Keratinocyte (primary cell): ENCODE measurements around the gene BMPR1B. TPM values are rescaled to one million over a fixed set of nuclear protein-coding genes. Genes with fewer than 3 reads are reported as not detected.
A peak's percentile ranks its signal among the peaks of the same experiment; 100 is the strongest.

Experiments used
- DNase-seq: peaks from one replicate; pipeline ENCODE4 v3.0.0-alpha.2; 2011; ENCODE audit warnings: low read depth, missing footprints, low spot score
- FAIRE-seq: peaks from 2 replicates; lab custom pipeline; 2011; peaks lifted over from hg19 to GRCh38; lab: Jason Lieb, UNC
- H2AFZ ChIP-seq: 2 replicates; pipeline ENCODE4 v1.6.0; 2012; ENCODE audit warnings: low read length, control low read depth, inconsistent platforms; ENCODE audit not compliant: control insufficient read depth
- H3K27ac ChIP-seq: 2 replicates; pipeline ENCODE4 v1.5.1; 2011; ENCODE audit warnings: low read length; ENCODE audit not compliant: control insufficient read depth, insufficient read depth
- H3K27me3 ChIP-seq: 3 replicates; pipeline ENCODE4 v1.6.0; 2011; ENCODE audit warnings: low read length; ENCODE audit not compliant: control insufficient read depth, insufficient read depth; ENCODE audit errors: extremely low read depth
- H3K36me3 ChIP-seq, 2 experiments: 2 replicates in 1 of 2; 3 replicates in 1 of 2; pipeline ENCODE4 v1.5.1; 2011; ENCODE audit warnings: low read length in 2 of 2, mild to moderate bottlenecking in 1 of 2; ENCODE audit not compliant: control insufficient read depth in 2 of 2, insufficient read depth in 2 of 2; ENCODE audit errors: extremely low read depth in 1 of 2
- H3K4me1 ChIP-seq: 3 replicates; pipeline ENCODE4 v1.5.1; 2011; ENCODE audit warnings: low read length; ENCODE audit not compliant: control insufficient read depth, insufficient read depth; ENCODE audit errors: extremely low read depth
- H3K4me2 ChIP-seq: 3 replicates; pipeline ENCODE4 v1.6.0; 2011; ENCODE audit warnings: low read depth, low read length; ENCODE audit not compliant: control insufficient read depth, insufficient read depth; ENCODE audit errors: extremely low read depth
- H3K4me3 ChIP-seq, 3 experiments: fragments of 200-600 bp in 1 of 3; sonication (generic) in 1 of 3; 2 replicates in 2 of 3; 3 replicates in 1 of 3; pipeline ENCODE4 v1.5.1; 2011 to 2016; ENCODE audit warnings: low read length in 3 of 3, mild to moderate bottlenecking in 3 of 3, control low read depth in 2 of 3, inconsistent platforms in 1 of 3, low read depth in 1 of 3, mixed read lengths in 1 of 3, mixed run types in 1 of 3, moderate library complexity in 1 of 3; ENCODE audit not compliant: control insufficient read depth in 2 of 3, insufficient read depth in 2 of 3; ENCODE audit errors: extremely low read depth in 1 of 3
- H3K79me2 ChIP-seq: 2 replicates; pipeline ENCODE4 v1.6.0; 2012; ENCODE audit warnings: low read length; ENCODE audit not compliant: control insufficient read depth, insufficient read depth
- H3K9ac ChIP-seq: 3 replicates; pipeline ENCODE4 v1.6.0; 2011; ENCODE audit warnings: low read length; ENCODE audit not compliant: control insufficient read depth, insufficient read depth; ENCODE audit errors: extremely low read depth
- H3K9me1 ChIP-seq: 3 replicates; pipeline ENCODE4 v1.6.0; 2011; ENCODE audit warnings: low read length; ENCODE audit not compliant: control insufficient read depth, insufficient read depth; ENCODE audit errors: extremely low read depth
- H3K9me3 ChIP-seq: 2 replicates; pipeline ENCODE4 v1.5.1; 2012; ENCODE audit warnings: low read depth, low read length; ENCODE audit not compliant: control insufficient read depth
- H4K20me1 ChIP-seq: 3 replicates; pipeline ENCODE4 v1.6.0; 2011; ENCODE audit warnings: low read length; ENCODE audit not compliant: control insufficient read depth, insufficient read depth; ENCODE audit errors: extremely low read depth
- CTCF ChIP-seq, 3 experiments: IDR thresholded peaks in 1 of 3; conservative IDR thresholded peaks in 1 of 3; optimal IDR thresholded peaks in 1 of 3; 2 replicates in 2 of 3; 3 replicates in 1 of 3; pipeline versions ENCODE3 to v1.5.1; 2011; ENCODE audit warnings: low read length in 3 of 3, mild to moderate bottlenecking in 3 of 3, moderate library complexity in 2 of 3, control low read depth in 1 of 3, inconsistent platforms in 1 of 3; ENCODE audit not compliant: insufficient read depth in 2 of 3; ENCODE audit errors: extremely low read depth in 1 of 3
- EZH2 ChIP-seq: IDR thresholded peaks from one replicate; pipeline ENCODE4 v1.6.1; 2012; ENCODE audit warnings: inconsistent platforms, mild to moderate bottlenecking, low read length, moderate library complexity
- dilution Hi-C: fragments of 300-500 bp; cut with MboI; formaldehyde crosslinking; loops from one replicate; pipeline ENCODE4 v1.7.0; 2020; ENCODE audit warnings: low sequenced_read_pairs; ENCODE audit not compliant: extremely low pct_ligation_motif_present
- polyA plus RNA-seq, 5 experiments: library from polyadenylated mRNA; depleted of rRNA in 3 of 5; stranded (reverse) in 3 of 5; stranded (forward) in 1 of 5; unstranded in 1 of 5; fragments of >200 nt; gene quantifications; 1 replicate in 1 of 5; 2 replicates in 3 of 5; 3 replicates in 1 of 5; pipeline versions ENCODE4 v1.2.1 to v1.2.3, GENCODE V29; 2011 to 2012; ENCODE audit warnings: missing spikeins in 2 of 5, low read depth in 1 of 5, low replicate concordance in 1 of 5

The BMPR1B gene
- polyA plus RNA-seq, 1 donor (not counting 4 experiments of a cell fraction or from before 2014, with no cell fraction given), result 0.89 TPM

GRCh38 chr4:95124906-95125504 is 367.2 kb downstream of the BMPR1B start:
- Histone ChIP-seq H3K4me2 (no peak overlapping the region), H3K9ac (no peak overlapping the region), H3K9me1 (no peaks in the 10 kb centered on the region), H3K27ac (no peak overlapping the region), H3K27me3 (no peaks in the 10 kb centered on the region), H3K79me2 (no peaks in the 10 kb centered on the region), H3K9me3 (no peaks in the 10 kb centered on the region), H4K20me1 (no peaks in the 10 kb centered on the region), H3K36me3 (no peaks in the 10 kb centered on the region), H2AFZ (no peak overlapping the region), H3K4me1 (peaks cover 7% of the 10 kb centered on the region), H3K4me3 (no peak overlapping the region)
- TF ChIP-seq EZH2 (no peak), CTCF (optimal IDR thresholded peaks at IDR 0.05 in 1 of 3, IDR thresholded peaks at IDR 0.05 in 1 of 3, conservative IDR thresholded peaks at IDR 0.05 in 1 of 3; ENCODE audit: extremely low read depth in 1 of 3, insufficient read depth in 2 of 3, low read length in 3 of 3) (peak; percentile 46 to 56 (median 53))
- DNase-seq (peak; percentile 9), FAIRE-seq (peak; percentile 87)
- dilution Hi-C loops, result loop anchor here (25.0 kb wide), 1 partner anchor 363 kb away; the partner anchor contains the start of gene BMPR1B

- H3K9ac ChIP-seq, result no peak overlapping the region
- H3K9me1 ChIP-seq, result no peaks in the 10 kb centered on the region
- H3K9me3 ChIP-seq, result no peaks in the 10 kb centered on the region
- no peaks in the 10 kb centered on the region for H3K79me2 ChIP-seq
- no peaks in the 10 kb centered on the region for H3K27me3 ChIP-seq
- no peaks in the 10 kb centered on the region for H3K36me3 ChIP-seq
- H3K4me3 ChIP-seq, result no peak overlapping the region
- dilution Hi-C loops, result no loop called here
- no peak overlapping the region for H2AFZ ChIP-seq
- FAIRE-seq (no peak), DNase-seq (no peak)
- peaks cover 12% of the 10 kb centered on the region for H3K4me1 ChIP-seq
- H3K4me2 ChIP-seq, result no peak overlapping the region
- TF ChIP-seq CTCF (optimal IDR thresholded peaks at IDR 0.05 in 1 of 3, IDR thresholded peaks at IDR 0.05 in 1 of 3, conservative IDR thresholded peaks at IDR 0.05 in 1 of 3; ENCODE audit: extremely low read depth in 1 of 3, insufficient read depth in 2 of 3, low read length in 3 of 3), result no peak
- no peak for TF ChIP-seq EZH2
- no peaks in the 10 kb centered on the region for H4K20me1 ChIP-seq
- no peak overlapping the region for H3K27ac ChIP-seq
These were observed 371.3 kb downstream of the BMPR1B start for GRCh38 chr4:95129031-95129430.
